Stimulated activated CD8-positive, alpha-beta memory T cell treated with anti-CD3 and anti-CD28 coated beads, Interleukin-15, amount 100 ng/mL, for 4 hours (primary cell): ENCODE data around the gene CRADD.
"Not testable (repeated sequence)": the region's sequence is repeated elsewhere in the genome, so short reads cannot be mapped to it uniquely, and the experiment has no call there.

Source experiments
- DNase-seq, 2 donors: peaks; one replicate each; pipeline ENCODE4 v3.0.0-alpha.2; 2020; ENCODE audit warnings: low read depth in 2 of 2

CRADD gene

DNA sequence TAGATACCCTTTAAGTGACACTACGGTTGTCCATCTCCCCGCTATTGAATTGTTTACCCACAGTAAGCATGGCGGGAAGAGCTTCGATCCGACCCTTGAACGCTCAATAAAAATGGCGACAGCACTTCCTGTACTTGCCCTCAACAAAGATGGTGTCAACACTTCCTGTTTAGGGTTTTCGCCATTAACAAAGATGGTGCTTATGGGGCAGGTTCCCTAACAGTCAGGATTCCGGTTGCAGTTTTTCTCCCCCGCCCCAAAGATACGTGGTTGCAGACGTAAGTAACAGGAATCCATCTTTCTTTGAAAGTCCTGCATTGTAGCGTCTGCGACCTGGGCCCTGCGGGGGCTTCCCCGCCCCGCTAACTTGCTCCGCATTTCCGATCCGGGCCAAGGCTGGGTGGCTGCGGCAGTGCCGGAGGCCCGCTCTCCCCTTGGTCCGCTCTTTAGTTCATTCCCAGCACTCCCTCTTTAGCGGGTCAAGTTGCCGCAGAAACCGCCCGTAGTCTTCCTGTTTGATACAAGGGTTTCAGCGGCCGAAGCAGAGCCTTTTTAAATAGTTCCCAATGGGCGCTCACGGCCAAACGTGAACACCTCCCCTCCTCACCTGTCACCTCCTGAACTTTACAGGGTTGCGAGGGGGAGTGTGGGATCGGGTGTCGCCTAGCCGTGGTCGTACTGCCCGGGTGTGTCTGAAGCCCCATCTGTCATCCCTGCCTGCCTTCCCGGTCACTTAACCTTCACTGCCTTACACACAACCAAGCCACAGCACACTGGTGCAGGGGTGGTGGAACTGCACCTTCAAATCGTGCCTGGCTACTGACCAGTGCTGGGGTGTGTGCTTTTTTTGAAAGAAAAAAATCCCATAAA is at the start of gene CRADD:
Gene CRADD (plus strand): TSS at position 181 of the 870 bp plus-strand sequence.
- DNase-seq: peak; percentile 65 to 83

DNA sequence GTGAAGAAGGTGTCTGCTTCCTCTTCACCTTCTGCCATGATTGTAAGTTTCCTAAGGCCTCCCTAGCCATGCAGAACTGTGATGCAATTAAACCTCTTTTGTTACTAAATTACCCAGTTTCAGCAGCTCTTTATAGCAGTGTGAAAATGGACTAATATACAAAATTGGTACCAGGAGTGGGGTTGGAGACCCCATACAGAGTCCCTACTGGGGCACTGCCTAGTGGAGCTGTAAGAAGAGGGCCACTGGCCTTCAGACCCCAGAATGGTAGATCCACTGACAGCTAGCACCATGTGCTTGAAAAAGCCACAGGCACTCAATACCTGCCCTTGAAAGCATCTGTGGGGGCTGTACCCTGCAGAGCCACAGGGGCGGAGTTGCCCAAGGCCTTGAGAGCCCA is 44.8 kb upstream of the CRADD start:
- no peak for DNase-seq

DNA sequence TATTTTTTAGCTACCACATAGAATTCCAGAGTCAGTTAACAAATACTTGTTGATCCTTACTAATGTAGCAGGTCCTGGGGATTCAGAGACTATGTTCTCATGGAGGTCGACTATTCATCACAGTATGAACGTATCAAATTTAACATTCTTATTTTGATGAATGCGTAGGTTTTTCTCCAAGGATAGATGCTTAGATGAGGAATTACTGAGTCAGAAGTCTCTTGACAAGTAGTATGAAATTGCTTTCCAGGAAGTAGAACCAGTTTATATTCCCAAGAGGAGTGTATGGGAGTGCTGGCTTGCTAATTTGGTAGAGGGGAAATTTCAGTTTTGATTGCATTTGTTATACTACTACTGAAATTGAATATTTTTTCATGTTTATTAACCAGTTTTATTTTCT is 42.8 kb upstream of the CRADD start:
- DNase-seq: no peak

DNA sequence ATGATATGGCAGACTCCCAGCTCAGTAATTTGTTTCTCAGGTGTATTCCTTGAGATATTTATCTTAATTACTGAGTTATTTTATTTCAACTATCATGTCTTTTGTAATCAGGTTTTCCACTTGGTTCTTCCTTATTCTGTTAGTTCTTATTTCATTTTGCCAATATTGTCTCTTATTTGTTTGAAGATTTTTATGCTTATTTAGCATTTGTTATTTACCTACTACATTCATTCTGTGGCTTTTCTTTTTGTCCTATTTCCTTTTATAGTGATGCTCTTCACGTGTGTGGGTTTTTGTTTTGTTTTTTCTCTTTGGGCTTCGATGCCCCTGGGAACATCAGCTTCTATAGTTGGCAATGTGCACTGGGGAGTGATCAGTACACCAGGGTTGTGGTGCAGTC is 40.5 kb upstream of the CRADD start:
- DNase-seq: no peak

DNA sequence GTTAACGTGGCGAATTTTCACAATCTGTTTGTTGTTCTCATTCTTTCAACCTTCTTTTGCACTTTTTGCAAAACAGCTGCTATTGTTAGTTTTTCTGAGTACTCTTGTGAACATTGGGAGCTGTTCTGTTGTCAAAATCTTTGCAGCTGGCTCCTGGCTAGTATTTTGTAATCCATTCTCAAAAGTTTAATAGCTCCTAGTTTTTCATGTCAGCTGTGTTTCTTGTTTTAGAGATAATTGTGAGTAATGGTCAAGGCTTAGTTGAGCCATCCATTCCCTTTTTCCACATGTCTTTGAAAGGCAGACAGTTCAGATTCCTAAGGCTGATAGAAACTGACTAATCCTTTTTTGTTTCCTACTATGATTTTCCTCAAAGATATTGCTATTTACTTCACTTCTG is 39.1 kb upstream of the CRADD start:
- DNase-seq: no peak

DNA sequence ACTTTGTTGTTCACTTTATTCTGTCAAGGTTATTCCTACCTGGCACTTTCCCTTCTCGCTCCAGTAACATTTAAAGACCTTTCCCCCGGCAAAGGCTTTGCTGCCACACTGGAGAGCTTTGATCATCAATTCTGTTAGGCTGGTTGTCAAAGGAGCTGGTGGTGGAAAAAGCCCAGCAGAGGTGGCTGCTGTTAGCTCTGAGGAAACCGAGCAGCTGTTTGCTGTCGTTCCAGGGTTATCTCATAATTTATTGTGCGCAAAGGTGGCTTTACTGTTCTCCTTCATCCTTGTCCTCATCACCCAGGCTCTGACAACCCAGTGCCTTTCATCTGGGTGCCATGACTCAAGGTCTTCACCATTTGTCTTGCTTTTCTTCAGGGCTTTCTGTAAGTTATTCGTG is 38.2 kb upstream of the CRADD start:
- no peak for DNase-seq

DNA sequence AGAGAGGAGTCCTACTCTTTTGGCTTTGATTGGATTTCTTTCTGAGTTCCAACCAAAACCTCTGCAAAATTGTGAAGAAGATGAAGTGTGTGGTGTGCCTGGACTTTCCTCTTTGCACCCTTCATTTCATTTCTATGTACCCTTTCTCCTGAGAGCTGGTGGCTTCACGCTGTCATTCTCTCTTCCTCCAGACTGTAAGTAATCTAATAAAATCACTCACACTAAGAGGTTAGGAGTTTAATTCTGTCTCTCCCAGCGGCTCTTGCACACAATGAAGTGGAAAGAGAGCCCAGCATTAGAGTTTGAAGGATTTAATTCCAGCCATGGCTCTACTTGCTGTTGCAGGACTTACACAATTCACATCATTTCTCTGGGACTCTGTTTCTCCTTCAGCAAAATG is 37.8 kb upstream of the CRADD start:
- DNase-seq: no peak

DNA sequence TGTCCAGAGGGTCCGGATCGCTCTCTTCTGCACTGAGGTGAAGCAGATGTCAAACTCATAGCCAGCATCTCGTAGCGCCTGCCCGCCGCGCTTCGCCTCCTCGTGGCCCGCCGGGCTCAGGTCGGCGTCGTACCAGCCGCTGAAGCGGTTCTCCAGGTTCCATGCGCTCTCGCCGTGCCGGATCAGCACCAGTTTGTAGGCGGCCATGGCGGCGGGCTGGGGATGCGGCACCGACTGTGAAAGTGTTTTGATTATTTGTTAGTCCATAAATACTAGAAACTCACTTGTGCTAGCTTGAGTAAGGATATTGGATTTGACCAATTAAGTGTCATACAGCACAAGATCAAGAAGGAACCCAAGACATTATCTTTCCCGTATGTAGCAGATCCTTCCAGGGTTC is 35.8 kb upstream of the CRADD start:
- DNase-seq: not testable (repeated sequence)

DNA sequence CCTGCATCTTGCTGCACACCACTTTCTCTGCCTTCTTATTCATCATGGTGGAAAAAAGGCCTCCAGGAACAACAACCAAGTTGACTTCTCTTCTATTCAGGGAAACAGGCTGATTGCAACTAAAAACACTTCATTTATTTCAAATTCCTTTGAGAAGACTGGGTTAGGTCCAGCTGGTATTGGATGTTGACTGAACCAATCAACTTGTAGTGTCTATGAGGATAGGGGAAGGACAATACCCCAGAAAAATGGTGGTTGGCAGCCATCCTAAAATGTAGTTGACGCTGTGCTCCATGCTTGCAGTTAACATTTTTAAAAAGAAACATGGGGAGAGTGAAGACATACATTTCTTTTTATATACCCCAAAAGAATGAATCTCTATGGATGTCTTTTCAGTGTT is 34.4 kb upstream of the CRADD start:
- no peak for DNase-seq

DNA sequence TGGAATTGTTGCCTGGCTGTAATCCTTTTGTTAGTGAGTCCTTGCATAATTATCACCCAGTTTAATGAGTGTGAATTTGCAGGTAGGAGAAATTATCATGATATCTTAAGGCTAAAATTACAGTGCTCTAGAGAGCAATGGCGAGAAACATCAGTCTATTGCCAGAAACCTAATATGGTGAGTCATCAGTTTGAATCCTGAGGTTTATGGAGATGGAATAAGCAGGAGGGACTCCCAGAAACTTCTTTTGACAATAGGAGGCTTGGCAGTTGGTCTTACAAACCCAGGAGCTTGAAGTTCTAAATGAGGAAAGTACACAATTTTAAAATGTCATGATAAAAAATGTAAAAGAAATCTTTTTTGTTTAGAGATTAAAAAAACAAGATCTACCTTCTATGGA is 31.5 kb upstream of the CRADD start:
- no peak for DNase-seq

DNA sequence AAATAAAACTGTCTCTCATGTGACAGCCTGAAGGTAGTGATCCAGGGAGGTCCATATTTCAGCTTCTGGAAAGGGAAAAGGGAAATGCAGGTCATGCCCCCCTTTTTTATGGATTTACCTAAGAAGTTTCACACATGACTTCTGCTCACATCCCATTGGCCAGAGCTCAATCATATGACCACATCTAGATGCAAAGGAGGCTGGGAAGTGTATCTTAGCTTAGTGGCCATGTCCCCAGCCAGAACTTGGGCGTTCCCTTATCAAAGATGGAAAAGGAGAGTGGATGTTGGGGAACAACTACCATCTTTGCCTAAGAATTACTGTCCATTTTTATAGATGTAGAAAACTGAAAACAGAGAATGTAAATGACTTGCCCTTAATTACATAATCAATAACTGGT is 26.5 kb upstream of the CRADD start:
- DNase-seq: no peak

DNA sequence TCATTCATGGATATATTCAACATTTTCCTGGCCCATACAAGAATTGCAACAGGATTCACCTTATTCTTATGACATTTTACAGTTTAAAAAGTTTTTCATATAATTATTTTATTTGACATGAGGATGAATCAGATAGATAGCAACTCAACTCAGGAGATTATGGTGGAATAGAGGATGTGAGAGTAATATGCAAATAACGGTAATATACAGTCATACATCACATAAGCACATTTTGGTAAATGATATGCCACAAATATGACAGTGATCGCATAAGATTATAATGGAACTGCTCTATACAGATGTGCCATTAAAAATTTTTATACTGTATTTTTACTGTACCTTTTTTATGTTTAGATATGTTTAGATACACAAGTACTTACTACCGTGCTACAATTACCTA is 24.1 kb upstream of the CRADD start:
- no peak for DNase-seq

DNA sequence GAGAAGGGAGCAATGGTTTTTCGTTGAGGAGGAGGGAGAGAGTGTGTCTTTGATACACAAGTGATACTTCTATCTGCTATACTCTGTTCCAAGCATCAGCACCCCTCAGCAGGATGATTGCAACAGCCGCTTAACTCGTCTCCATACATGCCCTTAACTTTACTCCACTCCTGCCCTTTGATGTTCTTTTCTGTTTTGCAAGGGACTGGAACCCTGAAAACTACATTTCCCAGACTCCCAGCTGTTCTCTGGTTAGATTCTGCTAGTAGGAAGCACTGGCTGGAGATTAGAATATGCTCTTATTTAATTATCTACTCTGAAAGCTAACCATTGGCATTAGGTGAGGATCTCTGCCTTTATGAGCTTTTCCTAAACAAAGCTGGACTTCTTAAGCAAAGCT is 23.5 kb upstream of the CRADD start:
- DNase-seq: no peak

DNA sequence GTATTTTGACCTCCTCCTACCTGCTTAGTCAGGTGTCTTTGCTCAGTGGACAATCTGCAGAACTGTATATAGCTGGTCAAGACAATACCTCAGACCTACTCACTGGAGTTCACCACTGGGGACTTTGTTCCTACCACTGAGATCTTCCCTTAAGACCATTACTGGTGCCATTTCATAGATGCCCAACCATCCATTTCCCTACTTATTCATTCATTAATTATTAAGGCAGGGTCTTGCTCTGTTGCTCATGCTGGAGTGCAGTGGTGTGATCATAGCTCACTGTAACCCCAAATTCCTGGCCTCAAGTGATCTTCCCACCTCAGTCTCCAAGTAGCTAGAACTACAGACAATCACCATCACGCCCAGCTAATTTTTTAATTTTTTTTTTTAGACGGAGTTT is 22.8 kb upstream of the CRADD start:
- DNase-seq: no peak

DNA sequence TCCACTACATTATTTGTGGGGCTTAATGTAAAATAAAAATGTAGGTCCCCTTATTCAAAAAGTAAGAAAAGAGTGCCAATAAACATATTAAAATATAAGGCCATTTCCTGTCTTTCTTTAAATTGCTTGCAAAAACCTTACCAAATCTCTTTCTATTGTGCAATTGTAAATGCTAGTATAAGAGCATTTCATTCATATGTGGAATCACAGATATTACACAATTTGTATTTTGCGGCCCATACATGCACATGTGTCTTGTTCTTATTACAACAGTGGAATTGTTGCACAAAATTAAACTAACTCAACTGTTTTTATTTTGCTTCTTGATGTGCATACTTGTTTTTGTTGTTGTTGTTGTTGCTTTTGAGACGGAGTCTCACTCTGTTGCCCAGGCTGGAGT is 20.1 kb upstream of the CRADD start:
- DNase-seq: no peak

DNA sequence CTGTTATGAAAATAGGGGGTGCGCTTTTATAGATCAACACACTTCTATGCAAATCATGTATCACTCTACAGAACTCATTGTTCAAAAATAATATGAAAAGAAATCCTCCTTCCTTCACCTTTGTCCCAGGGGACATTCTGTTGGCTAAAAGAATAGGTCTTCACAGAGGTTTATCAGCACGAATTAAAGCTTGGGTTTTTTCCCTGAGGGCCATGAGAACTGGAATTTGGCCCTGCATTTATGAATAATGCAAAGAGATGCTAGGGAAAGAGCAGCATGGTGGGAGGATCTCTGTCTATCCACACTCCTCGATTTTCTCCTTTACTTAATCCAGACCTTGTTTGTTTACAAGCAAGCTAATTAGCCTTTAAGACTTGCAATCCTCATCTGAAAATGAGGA is 16.2 kb upstream of the CRADD start:
- no peak for DNase-seq

DNA sequence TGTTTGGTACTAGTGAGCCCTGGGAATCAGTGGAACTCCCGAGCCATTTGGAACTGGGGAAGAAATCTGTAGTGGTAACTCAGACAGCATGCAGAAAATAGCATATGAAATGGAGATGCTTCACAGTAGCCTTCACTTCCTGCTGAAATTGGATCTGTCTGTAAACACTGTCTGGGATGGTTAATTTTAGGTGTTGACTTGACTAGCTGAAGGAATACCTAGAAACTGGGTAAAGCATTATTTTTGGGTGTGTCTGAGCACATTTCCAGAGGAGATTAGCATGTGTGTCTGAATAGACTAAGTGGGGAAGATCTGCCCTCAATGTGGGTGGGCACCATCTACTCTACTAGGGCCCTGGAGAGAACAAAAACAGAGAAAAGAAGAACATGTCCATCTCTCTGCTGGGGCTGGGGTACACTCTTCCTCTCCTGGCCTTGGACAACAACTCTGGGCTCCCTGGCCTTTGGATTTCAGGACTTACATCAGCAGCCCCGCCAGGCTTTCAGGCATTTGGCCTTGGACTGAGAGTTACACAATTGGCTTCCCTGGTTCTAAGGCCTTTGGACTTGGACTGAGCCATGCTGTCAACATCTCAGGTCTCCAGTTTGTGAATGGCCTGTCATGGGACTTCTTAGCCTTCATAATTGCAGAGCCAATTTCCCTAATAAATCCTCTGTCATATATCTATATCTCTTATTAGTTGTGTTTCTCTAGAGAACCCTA is 14.0 kb upstream of the CRADD start:
- no peak for DNase-seq

DNA sequence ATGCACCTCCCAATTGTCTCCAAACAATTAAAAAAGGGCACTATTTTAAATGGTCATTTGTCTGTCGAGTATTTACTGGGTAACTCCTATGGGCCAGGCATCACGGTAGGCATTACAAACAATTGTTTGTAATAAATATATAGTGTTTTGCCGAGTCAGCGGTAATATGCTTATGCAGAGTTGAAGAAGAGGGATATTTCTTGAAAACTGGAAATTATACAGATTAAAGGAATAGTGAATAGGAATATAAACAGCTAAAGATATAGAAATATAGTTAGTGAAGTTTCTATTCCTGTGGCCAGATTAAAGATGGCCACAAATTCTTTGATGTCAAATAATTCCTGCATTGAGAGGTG is 13.5 kb upstream of the CRADD start:
- no peak for DNase-seq

DNA sequence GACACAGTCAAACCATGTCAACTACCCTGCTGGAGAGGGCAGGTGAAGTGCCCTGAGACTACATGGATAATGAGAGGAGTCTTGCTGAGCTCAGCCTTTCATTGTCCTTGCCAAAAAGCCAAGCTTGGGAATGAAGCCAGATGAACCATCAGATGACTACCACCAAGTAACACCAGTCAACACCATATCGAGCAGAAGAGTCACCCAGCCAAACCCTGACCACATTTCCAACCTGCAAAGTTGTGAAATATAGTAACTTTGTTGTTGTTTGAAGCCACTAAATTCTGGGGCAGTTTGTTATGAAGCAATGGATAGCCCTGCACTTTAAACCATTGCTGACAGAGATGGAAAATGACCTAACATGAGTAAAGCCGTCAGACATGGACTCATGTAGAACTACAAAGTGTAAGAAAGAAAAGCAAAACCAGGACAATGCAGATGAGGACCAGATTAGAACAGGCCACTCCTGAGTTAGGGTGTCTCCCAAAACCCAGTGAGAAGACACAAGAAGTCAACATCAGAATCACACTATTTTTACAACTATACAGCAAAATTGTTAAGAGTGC is 12.5 kb upstream of the CRADD start:
- DNase-seq: no peak

DNA sequence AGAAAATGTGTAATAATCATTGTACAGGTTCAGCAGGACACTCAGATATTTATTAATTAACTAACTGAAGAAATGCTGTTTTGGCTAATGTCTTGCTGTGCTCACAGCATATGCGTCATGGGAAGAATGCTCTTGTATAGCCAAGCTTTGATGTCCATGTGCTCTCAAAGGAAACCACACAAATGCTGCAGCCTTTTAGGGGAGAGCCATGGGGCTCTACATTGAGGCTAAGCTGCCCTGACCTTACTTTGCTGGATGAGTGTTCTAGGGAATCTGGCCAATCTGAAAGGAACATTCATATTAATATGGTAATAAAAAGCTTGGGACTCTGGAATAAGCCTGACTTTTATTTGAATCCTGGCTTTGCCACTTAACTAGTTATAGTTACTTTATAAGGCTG is 9.5 kb upstream of the CRADD start:
- DNase-seq: no peak

DNA sequence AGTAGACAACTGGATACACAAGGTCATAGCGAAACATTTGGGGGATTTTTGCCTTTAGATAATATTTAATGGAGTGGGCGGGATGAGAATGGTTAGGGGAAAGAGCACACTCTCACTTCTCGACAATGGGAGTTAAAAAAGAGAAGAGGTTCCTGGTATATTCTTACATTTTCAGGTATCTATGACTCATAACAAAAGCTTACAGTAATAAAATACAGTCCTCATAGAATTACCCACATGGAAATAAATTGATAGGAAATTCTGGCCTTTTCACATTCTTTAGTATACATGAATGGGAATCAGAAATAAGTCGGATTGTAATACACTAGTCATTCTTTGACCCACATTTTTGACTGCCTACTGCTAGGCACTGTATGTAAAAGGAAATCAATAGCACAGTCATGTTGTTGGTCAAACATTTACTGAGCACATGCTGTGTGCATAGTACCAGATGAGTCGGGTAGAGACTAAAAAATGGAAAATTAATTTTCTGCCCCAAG is 8.2 kb upstream of the CRADD start:
- DNase-seq: no peak

DNA sequence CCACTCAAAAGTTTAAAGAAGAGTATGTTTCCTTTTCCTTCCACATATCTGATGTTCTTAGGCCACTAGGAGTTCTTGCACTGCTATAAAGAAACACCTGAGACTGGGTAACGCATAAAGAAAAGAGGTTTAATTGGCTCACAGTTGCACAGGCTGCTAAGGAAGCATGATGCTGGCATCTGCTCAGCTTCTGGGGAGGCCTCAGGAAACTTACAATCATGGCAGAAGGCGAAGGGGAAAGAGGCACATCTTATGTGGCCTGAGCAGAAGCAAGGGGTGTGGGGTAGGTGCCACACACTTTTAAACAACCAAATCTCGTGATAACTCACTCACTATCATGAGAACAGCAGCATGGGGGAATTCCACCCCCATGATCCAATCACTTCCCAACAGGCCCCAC is 7.7 kb upstream of the CRADD start:
- no peak for DNase-seq

DNA sequence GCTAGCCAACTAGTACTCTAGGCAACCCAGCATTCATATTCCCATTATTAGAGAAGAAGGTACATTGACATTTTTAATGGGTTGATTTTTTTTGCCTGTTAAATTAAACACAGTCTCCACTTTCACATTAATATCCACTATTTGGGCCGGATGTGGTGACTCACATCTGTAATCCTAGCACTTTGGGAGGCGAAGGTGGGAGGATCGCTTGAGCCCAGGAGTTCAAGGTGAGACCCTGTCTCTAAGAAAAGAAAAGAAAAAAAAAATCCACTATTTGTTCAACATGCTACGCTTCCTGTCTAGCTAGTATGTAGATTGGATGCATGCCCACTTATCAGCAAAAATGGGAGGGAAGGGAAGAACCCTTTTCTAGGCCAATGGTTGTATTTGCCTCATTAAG is 7.1 kb upstream of the CRADD start:
- no peak for DNase-seq
